ENCODE data around the gene FBLIM1. TPM values are rescaled to one million over a fixed set of nuclear protein-coding genes. Genes with fewer than 3 reads are reported as not detected.

The FBLIM1 gene
- total and polyA plus RNA-seq, 5 donors from 2014 or later = 0.06 TPM; not detected in 4

GRCh38 chr1:15834406-15835204, 76.0 kb downstream of the FBLIM1 start:
- ATAC-seq (ENCODE audit: low read depth in 2 of 2) = peak; percentile 59 to 60
- peak overlapping the region; percentile 99 for H3K4me3 ChIP-seq (ENCODE audit: low read depth, low read length)
- Mint-ChIP-seq H3K4me3 (peak overlapping the region; percentile 94 to 97 (median 96)), H3K4me1 (peaks cover 9 to 46% (median 30%) of the 10 kb centered on the region in 4 donors), H3K36me3 (peaks cover 5% of the 10 kb centered on the region), H3K27me3 (peaks cover 18% of the 10 kb centered on the region), H3K27ac (peak overlapping the region; percentile 98 to 99 (median 98)), H3K9me3 (no peaks in the 10 kb centered on the region)
- DNase-seq = peak; percentile 84 to 94 (median 89)
- H3K27ac ChIP-seq (ENCODE audit: insufficient read depth, low read length, poor library complexity, severe bottlenecking) = peak overlapping the region; percentile 99
- no peaks in the 10 kb centered on the region for H3K36me3 ChIP-seq (ENCODE audit: control insufficient read depth, insufficient read depth, low read length)
- no peaks in the 10 kb centered on the region for H3K9me3 ChIP-seq (ENCODE audit: control insufficient read depth in 2 of 2, low read length in 2 of 2)
- no peaks in the 10 kb centered on the region for H3K27me3 ChIP-seq (ENCODE audit: control insufficient read depth, insufficient read depth, low read length)
- peaks cover 35% of the 10 kb centered on the region for H3K4me1 ChIP-seq (ENCODE audit: control insufficient read depth, insufficient read depth, low read length, poor library complexity, severe bottlenecking)

GRCh38 chr1:15835205-15835740, 76.7 kb downstream of the FBLIM1 start:
- H3K4me1 Mint-ChIP-seq = peaks cover 9 to 39% (median 26%) of the 10 kb centered on the region in 4 donors
- no peak for ATAC-seq (ENCODE audit: low read depth in 2 of 2)
- peaks cover 35% of the 10 kb centered on the region for H3K4me1 ChIP-seq (ENCODE audit: control insufficient read depth, insufficient read depth, low read length, poor library complexity, severe bottlenecking)

GRCh38 chr1:15835741-15836510, 77.3 kb downstream of the FBLIM1 start:
- Histone ChIP-seq H3K9me3 (ENCODE audit: control insufficient read depth in 2 of 2, low read length in 2 of 2) (no peaks in the 10 kb centered on the region), H3K4me1 (ENCODE audit: control insufficient read depth, insufficient read depth, low read length, poor library complexity, severe bottlenecking) (peaks cover 35% of the 10 kb centered on the region), H3K4me3 (ENCODE audit: low read depth, low read length) (peak overlapping the region; percentile 80), H3K27me3 (ENCODE audit: control insufficient read depth, insufficient read depth, low read length) (no peaks in the 10 kb centered on the region), H3K36me3 (ENCODE audit: control insufficient read depth, insufficient read depth, low read length) (no peaks in the 10 kb centered on the region), H3K27ac (ENCODE audit: insufficient read depth, low read length, poor library complexity, severe bottlenecking) (peak overlapping the region; percentile 99)
- Mint-ChIP-seq H3K27ac (peak overlapping the region; percentile 98 to 99 (median 98)), H3K4me1 (peaks cover 9 to 35% (median 24%) of the 10 kb centered on the region in 4 donors), H3K36me3 (peaks cover 5% of the 10 kb centered on the region), H3K27me3 (peaks cover 18% of the 10 kb centered on the region), H3K4me3 (peak overlapping the region; percentile 94 to 97 (median 96)), H3K9me3 (no peaks in the 10 kb centered on the region)
- peak; percentile 53 to 57 for ATAC-seq (ENCODE audit: low read depth in 2 of 2)
- peak; percentile 97 to 99 (median 98) for DNase-seq

More at GRCh38 chr1:15835205-15835740, 76.7 kb downstream of the FBLIM1 start:
- Mint-ChIP-seq H3K27me3 (peaks cover 18% of the 10 kb centered on the region), H3K4me3 (peak overlapping the region; percentile 94 to 97 (median 96)), H3K36me3 (peaks cover 5% of the 10 kb centered on the region), H3K27ac (peak overlapping the region; percentile 98 to 99 (median 98)), H3K9me3 (no peaks in the 10 kb centered on the region)
- Histone ChIP-seq H3K27me3 (ENCODE audit: control insufficient read depth, insufficient read depth, low read length) (no peaks in the 10 kb centered on the region), H3K27ac (ENCODE audit: insufficient read depth, low read length, poor library complexity, severe bottlenecking) (peak overlapping the region; percentile 99), H3K36me3 (ENCODE audit: control insufficient read depth, insufficient read depth, low read length) (no peaks in the 10 kb centered on the region), H3K4me3 (ENCODE audit: low read depth, low read length) (peak overlapping the region; percentile 80), H3K9me3 (ENCODE audit: control insufficient read depth in 2 of 2, low read length in 2 of 2) (no peaks in the 10 kb centered on the region)
- no peak for DNase-seq

Other genes starting within 250 kb of the FBLIM1 start
- gene CASP9, start 234.6 kb upstream of the FBLIM1 start, total RNA-seq = 7.8 TPM
- 10 to 100 TPM in 2 of 4 donors, 1 to 10 TPM in 2; 5.8 to 11.7 (median 8.3) TPM for gene CASP9, start 234.6 kb upstream of the FBLIM1 start, polyA plus RNA-seq
- gene DNAJC16, start 231.9 kb upstream of the FBLIM1 start, total RNA-seq = 17.0 TPM
- 10 to 100 TPM in 1 of 4 donors, 1 to 10 TPM in 3; 6.5 to 12.4 (median 7.7) TPM for gene DNAJC16, start 231.9 kb upstream of the FBLIM1 start, polyA plus RNA-seq
- gene AGMAT, start 173.7 kb upstream of the FBLIM1 start, total RNA-seq = 8.9 TPM
- gene AGMAT, start 173.7 kb upstream of the FBLIM1 start, polyA plus RNA-seq = 10 to 100 TPM in 3 of 4 donors, 1 to 10 TPM in 1; 9.1 to 12.7 (median 11.6) TPM
- gene DDI2, start 141.3 kb upstream of the FBLIM1 start, total RNA-seq = 61.2 TPM
- gene DDI2, start 141.3 kb upstream of the FBLIM1 start, polyA plus RNA-seq = 1 to 10 TPM; 3.2 to 7.7 (median 5.5) TPM
- gene PLEKHM2, start 74.5 kb upstream of the FBLIM1 start, total RNA-seq = 71.8 TPM
- 1 to 10 TPM; 3.2 to 5.0 (median 3.7) TPM for gene PLEKHM2, start 74.5 kb upstream of the FBLIM1 start, polyA plus RNA-seq
- 1.8 TPM for gene SLC25A34, start 22.5 kb upstream of the FBLIM1 start, total RNA-seq
- gene SLC25A34, start 22.5 kb upstream of the FBLIM1 start, polyA plus RNA-seq = not detected
- gene TMEM82, start 16.3 kb upstream of the FBLIM1 start, total RNA-seq = not detected
- gene TMEM82, start 16.3 kb upstream of the FBLIM1 start, polyA plus RNA-seq = not detected
- gene UQCRHL, start 48.9 kb downstream of the FBLIM1 start, total RNA-seq = 0.59 TPM
- 1 to 10 TPM in 3 of 4 donors, under 1 TPM in 1; 0.94 to 1.7 (median 1.1) TPM for gene UQCRHL, start 48.9 kb downstream of the FBLIM1 start, polyA plus RNA-seq
- 92.4 TPM for gene SPEN, start 88.9 kb downstream of the FBLIM1 start, total RNA-seq
- 1 to 10 TPM; 7.4 to 9.0 (median 7.9) TPM for gene SPEN, start 88.9 kb downstream of the FBLIM1 start, polyA plus RNA-seq
- gene ZBTB17, start 217.3 kb downstream of the FBLIM1 start, total RNA-seq = 93.0 TPM
- 10 to 100 TPM; 13.5 to 20.9 (median 16.3) TPM for gene ZBTB17, start 217.3 kb downstream of the FBLIM1 start, polyA plus RNA-seq
- not detected for gene SRARP, start 245.4 kb downstream of the FBLIM1 start, total RNA-seq
- not detected for gene SRARP, start 245.4 kb downstream of the FBLIM1 start, polyA plus RNA-seq